A673 (cell line): ENCODE data around the gene DBET. TPM values are rescaled to one million over a fixed set of nuclear protein-coding genes. Genes with fewer than 3 reads are reported as not detected.
"Not testable (repeated sequence)": the region's sequence is repeated elsewhere in the genome, so short reads cannot be mapped to it uniquely, and the experiment has no call there.

Experiments used
- Bru-seq: library from RNA; stranded (reverse); fragments of 400-500 nt; gene quantifications from one replicate; lab custom pipeline; 2021; lab: Mats Ljungman, UMichigan
- BruChase-seq, 2 experiments: library from RNA; stranded (reverse); fragments of 400-500 nt; gene quantifications; one replicate each; lab custom pipeline; 2021; lab: Mats Ljungman, UMichigan
- BruUV-seq: library from RNA; stranded (reverse); fragments of 400-500 nt; replicated peaks from 2 replicates; lab custom pipeline; 2021; lab: Mats Ljungman, UMichigan
- CTCF ChIA-PET: fragments of 300-600 bp; sonication (Branson Sonifier 250); formaldehyde crosslinking; loops from one replicate; lab custom pipeline; 2022; ENCODE audit warnings: antibody characterized with exemption; lab: Charles Lee
- POLR2A ChIA-PET: fragments of 300-600 bp; sonication (Branson Sonifier 250); formaldehyde crosslinking; loops from one replicate; lab custom pipeline; 2022; ENCODE audit warnings: antibody characterized with exemption; ENCODE audit not compliant: low non-redundant PET; lab: Charles Lee
- DNase-seq: peaks from one replicate; pipeline ENCODE4 v3.0.0-alpha.2; 2015; ENCODE audit warnings: low spot score
- H3K27ac ChIP-seq: fragments of 200-600 bp; sonication (generic); 2 replicates; pipeline ENCODE4 v1.5.1; 2016; ENCODE audit warnings: mixed run types, low read depth, mild to moderate bottlenecking, mixed read lengths, antibody characterized with exemption, low read length; ENCODE audit not compliant: poor library complexity, severe bottlenecking
- H3K27me3 ChIP-seq: fragments of 200-600 bp; sonication (generic); replicated peaks from 2 replicates; pipeline ENCODE4 v1.6.1; 2017; ENCODE audit warnings: mixed run types, low read depth, mild to moderate bottlenecking, mixed read lengths, antibody characterized with exemption, low read length; ENCODE audit not compliant: insufficient read depth, poor library complexity
- H3K36me3 ChIP-seq: fragments of 200-600 bp; sonication (generic); 2 replicates; pipeline ENCODE4 v1.6.1; 2016; ENCODE audit warnings: mixed run types, mild to moderate bottlenecking, mixed read lengths, antibody characterized with exemption, low read length; ENCODE audit not compliant: insufficient read depth, poor library complexity, severe bottlenecking
- H3K4me1 ChIP-seq: fragments of 200-600 bp; sonication (generic); 2 replicates; pipeline ENCODE4 v1.6.1; 2017; ENCODE audit warnings: mixed run types, mild to moderate bottlenecking, mixed read lengths, antibody characterized with exemption, low read length; ENCODE audit not compliant: insufficient read depth, poor library complexity, severe bottlenecking
- H3K4me3 ChIP-seq: fragments of 200-600 bp; sonication (generic); 2 replicates; pipeline ENCODE4 v1.5.1; 2016; ENCODE audit warnings: low read depth, mixed run types, mild to moderate bottlenecking, mixed read lengths, low read length; ENCODE audit not compliant: poor library complexity, severe bottlenecking
- H3K9me3 ChIP-seq: fragments of 200-600 bp; sonication (generic); 2 replicates; pipeline ENCODE4 v1.6.1; 2016; ENCODE audit warnings: mixed run types, low read depth, mild to moderate bottlenecking, mixed read lengths, antibody characterized with exemption, low read length; ENCODE audit not compliant: poor library complexity, severe bottlenecking
- EZH2 ChIP-seq: fragments of 200-600 bp; sonication (generic); IDR thresholded peaks from 2 replicates; pipeline ENCODE4 v1.6.1; 2017; ENCODE audit warnings: borderline replicate concordance, low read depth, mild to moderate bottlenecking, mixed read lengths, antibody characterized with exemption, low read length; ENCODE audit not compliant: poor library complexity, severe bottlenecking
- intact Hi-C: fragments of 100-400 bp; cut with micrococcal nuclease; formaldehyde crosslinking; loops from one replicate; pipeline ENCODE4 v1.10.0; 2022; ENCODE audit not compliant: unreplicated experiment
- long read RNA-seq: library from polyadenylated mRNA; stranded (forward); transcript quantifications from one replicate; pipeline ENCODE4 v2.0.0, GENCODE V29; 2022
- total RNA-seq: library from RNA; stranded (reverse); gene quantifications from 2 replicates; pipeline ENCODE4 v1.2.3, GENCODE V29; 2021
- TF ChIP-seq, protein P1 (sequence below): fragments of 300-800, 200-600 bp; sonication (generic); conservative IDR thresholded peaks from 2 replicates; pipeline ENCODE4 v1.5.1; 2017; ENCODE audit warnings: low read depth, mild to moderate bottlenecking, antibody characterized with exemption, low read length, moderate library complexity, mixed read lengths

The DBET gene
- 0.09 TPM in 1 of 2 replicates, not detected in the other for total RNA-seq
- Bru-seq, nascent RNA: not detected
- not detected for BruChase-seq, experiment 1, labeled RNA remaining after a 2-hour chase
- BruChase-seq, experiment 2, labeled RNA remaining after a 6-hour chase: percentile 22 among the genes with signal in this experiment
- long read RNA-seq: 0 reads

DNA sequence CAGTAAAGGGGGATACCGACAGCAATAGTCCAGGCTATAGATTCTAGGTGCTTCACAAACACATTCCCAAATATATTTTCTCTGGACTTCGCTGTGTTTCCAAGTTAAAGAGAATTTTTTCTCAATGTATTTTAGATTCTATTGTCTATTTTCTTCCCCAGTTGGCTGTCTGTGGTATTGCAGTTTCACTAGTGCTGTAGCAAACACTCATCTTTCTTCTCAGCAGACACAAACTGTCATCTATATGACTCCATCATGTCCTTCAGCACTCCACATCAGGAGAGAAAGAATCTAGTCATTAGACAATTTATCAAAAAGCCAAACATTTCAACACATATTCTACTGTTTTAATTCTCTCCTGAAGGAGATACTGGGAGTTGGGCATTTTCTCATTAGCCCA, at the start of gene DBET:
Gene DBET (plus strand): TSS at position 161 of the 400 bp plus-strand sequence.
- BruUV-seq, H3K4me3 ChIP-seq, DNase-seq, H3K27ac ChIP-seq, CTCF ChIA-PET, H3K4me1 ChIP-seq, H3K36me3 ChIP-seq, intact Hi-C loops, H3K9me3 ChIP-seq, POLR2A ChIA-PET, H3K27me3 ChIP-seq: not testable (repeated sequence)

DNA sequence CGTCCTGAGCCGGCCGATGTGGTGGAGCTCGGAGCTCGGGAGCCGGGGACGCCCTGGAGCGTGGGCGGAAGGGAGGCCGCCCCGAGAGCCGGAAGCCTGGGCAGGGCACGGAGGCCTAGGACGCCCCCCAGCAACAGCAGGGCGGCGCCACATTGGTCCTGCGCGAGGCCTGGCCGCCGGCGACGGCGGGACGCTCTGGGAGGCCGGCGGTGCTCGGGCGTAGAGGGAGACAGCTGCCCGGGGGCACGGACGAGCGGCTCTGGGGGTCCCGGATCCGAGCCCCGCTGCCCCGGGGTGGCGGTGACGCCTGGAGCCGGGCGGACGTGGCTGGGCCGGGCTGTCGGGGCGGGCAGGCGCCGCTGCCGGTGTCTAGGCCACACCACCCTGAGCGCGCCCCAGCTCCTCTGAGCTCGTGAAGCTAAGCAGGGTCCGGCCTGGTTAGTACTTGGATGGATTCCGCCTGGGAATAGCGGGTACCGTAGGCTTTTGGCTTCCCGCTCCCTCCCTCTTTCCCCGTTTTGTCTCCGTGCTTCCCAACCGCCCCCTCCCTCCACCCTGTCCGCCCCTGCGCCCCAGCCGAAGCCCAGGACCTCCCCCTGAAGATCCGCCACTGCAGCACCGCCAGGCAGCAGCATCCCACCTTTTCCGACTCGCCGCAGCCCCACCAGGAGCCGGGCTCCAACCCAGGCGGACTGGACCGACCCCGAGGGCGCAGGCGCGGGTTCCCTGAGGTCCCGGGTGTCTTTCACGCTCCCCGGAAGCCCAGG, 49.3 kb upstream of the DBET start:
- Histone ChIP-seq H3K4me3 (peak overlapping the region; percentile 32), H3K36me3 (no peaks in the 10 kb centered on the region), H3K27ac (no peak overlapping the region), H3K27me3 (peaks cover 60% of the 10 kb centered on the region), H3K4me1 (no peaks in the 10 kb centered on the region), H3K9me3 (no peaks in the 10 kb centered on the region)
- ChIA-PET CTCF (no interaction called here), POLR2A (no interaction called here)
- intact Hi-C loops: no loop called here
- BruUV-seq: no TSS peak
- peak; percentile 59 for DNase-seq
- TF ChIP-seq, protein P1, sequence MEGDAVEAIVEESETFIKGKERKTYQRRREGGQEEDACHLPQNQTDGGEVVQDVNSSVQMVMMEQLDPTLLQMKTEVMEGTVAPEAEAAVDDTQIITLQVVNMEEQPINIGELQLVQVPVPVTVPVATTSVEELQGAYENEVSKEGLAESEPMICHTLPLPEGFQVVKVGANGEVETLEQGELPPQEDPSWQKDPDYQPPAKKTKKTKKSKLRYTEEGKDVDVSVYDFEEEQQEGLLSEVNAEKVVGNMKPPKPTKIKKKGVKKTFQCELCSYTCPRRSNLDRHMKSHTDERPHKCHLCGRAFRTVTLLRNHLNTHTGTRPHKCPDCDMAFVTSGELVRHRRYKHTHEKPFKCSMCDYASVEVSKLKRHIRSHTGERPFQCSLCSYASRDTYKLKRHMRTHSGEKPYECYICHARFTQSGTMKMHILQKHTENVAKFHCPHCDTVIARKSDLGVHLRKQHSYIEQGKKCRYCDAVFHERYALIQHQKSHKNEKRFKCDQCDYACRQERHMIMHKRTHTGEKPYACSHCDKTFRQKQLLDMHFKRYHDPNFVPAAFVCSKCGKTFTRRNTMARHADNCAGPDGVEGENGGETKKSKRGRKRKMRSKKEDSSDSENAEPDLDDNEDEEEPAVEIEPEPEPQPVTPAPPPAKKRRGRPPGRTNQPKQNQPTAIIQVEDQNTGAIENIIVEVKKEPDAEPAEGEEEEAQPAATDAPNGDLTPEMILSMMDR: no peak
- no peak for TF ChIP-seq EZH2

DNA sequence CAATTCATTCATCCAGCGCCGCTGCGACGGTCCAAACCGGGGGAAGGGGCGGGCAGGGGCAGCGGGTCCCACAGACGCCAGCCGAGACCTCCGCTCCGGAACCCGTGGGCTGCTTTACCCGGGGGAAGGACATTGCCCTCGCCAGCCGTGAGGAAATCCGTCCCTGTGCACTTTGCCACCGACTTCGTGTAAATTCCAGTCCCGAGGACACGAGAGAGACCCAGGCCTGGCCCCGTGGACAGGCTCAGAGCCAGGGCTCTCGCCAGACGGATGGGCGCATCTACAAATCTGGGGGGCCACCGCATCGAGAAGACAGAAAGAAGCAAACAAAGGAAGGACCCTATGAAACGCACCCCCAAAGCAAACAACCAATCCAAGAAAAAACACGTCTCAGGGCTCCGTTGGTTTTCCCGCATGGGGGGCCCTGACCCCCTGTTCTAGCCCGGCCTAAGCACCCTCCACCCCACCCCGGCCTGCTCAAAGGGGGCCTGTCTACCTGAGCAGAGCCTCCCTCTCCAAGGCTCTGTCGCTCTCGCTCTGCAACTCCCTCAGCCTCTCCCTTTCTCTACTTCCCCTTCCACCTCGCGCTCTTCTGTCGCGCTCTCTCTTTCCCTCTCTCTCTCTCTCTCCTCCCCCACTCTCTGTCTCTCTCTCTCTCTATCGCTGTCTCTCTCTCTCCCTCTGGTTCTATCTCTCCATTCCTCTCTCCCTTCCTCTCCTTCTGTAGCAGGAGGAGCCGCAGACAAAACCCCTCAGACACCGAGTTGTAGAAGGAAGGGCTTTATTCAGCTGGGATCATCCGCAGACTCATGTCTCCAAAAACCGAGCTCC, 48.5 kb upstream of the DBET start:
- no peak overlapping the region for H3K4me3 ChIP-seq
- POLR2A ChIA-PET: no interaction called here
- no peaks in the 10 kb centered on the region for H3K36me3 ChIP-seq
- H3K4me1 ChIP-seq: no peaks in the 10 kb centered on the region
- H3K27ac ChIP-seq: no peak overlapping the region
- no peak for TF ChIP-seq EZH2
- TF ChIP-seq, protein P1: no peak
- intact Hi-C loops: no loop called here
- H3K27me3 ChIP-seq: peaks cover 68% of the 10 kb centered on the region
- BruUV-seq: TSS peak; percentile 32
- H3K9me3 ChIP-seq: no peaks in the 10 kb centered on the region
- CTCF ChIA-PET: no interaction called here
- peak; percentile 4 for DNase-seq
